NCI-H1048 (cell line): ENCODE results near the gene DIP2C.
"Not testable (repeated sequence)": the region's sequence is repeated elsewhere in the genome, so short reads cannot be mapped to it uniquely, and the experiment has no call there.

Experiments
- DNase-seq: peaks from one replicate; lab custom pipeline; 2025; lab: John Stamatoyannopoulos, UW

The DIP2C gene

GRCh38 chr10:689452-690371 lies at the start of gene DIP2C:
Gene DIP2C, minus strand, starts transcription at chr10:689668. Its CDS starts 90 bp downstream, at chr10:689578.
- DNase-seq: peak; percentile 33

- DNase-seq: no peak
These were observed 45.0 kb upstream of the DIP2C start for GRCh38 chr10:734481-734880.

GRCh38 chr10:733086-733485 lies 43.6 kb upstream of the DIP2C start:
- no peak for DNase-seq

- no peak for DNase-seq
These were observed 39.7 kb upstream of the DIP2C start for GRCh38 chr10:729213-729612.

- DNase-seq: no peak
These were observed 39.1 kb upstream of the DIP2C start for GRCh38 chr10:728603-729002.

- no peak for DNase-seq
These were observed 37.8 kb upstream of the DIP2C start for GRCh38 chr10:727162-727790.

GRCh38 chr10:725786-726185 lies 36.3 kb upstream of the DIP2C start:
- no peak for DNase-seq

GRCh38 chr10:725302-725701 lies 35.8 kb upstream of the DIP2C start:
- DNase-seq: no peak

GRCh38 chr10:723973-724372 lies 34.5 kb upstream of the DIP2C start:
- DNase-seq: no peak

- DNase-seq: no peak
These were observed 33.0 kb upstream of the DIP2C start for GRCh38 chr10:722281-723060.

- no peak for DNase-seq
These were observed 28.8 kb upstream of the DIP2C start for GRCh38 chr10:718143-718700.

GRCh38 chr10:717458-717857 lies 28.0 kb upstream of the DIP2C start:
- DNase-seq: no peak

GRCh38 chr10:716821-717220 lies 27.4 kb upstream of the DIP2C start:
- DNase-seq: no peak

GRCh38 chr10:714214-714613 lies 24.7 kb upstream of the DIP2C start:
- DNase-seq: no peak

GRCh38 chr10:712575-712974 lies 23.1 kb upstream of the DIP2C start:
- DNase-seq: no peak

- no peak for DNase-seq
These were observed 22.6 kb upstream of the DIP2C start for GRCh38 chr10:712089-712488.

- DNase-seq: no peak
These were observed 18.4 kb upstream of the DIP2C start for GRCh38 chr10:707861-708260.

- DNase-seq: no peak
These were observed 18.0 kb upstream of the DIP2C start for GRCh38 chr10:707456-707855.

- no peak for DNase-seq
These were observed 13.7 kb upstream of the DIP2C start for GRCh38 chr10:703118-703517.

GRCh38 chr10:700183-700582 lies 10.7 kb upstream of the DIP2C start:
- not testable (repeated sequence) for DNase-seq

- no peak for DNase-seq
These were observed 7.8 kb upstream of the DIP2C start for GRCh38 chr10:697097-697875.

- DNase-seq: no peak
These were observed 5.9 kb upstream of the DIP2C start for GRCh38 chr10:695396-695795.
